Measurements from ENCODE around the gene ZSCAN31. TPM values are rescaled to one million over a fixed set of nuclear protein-coding genes. Genes with fewer than 3 reads are reported as not detected.
"Not testable (repeated sequence)": the region's sequence is repeated elsewhere in the genome, so short reads cannot be mapped to it uniquely, and the experiment has no call there.

The ZSCAN31 gene
- total RNA-seq, 1 donor from 2014 or later: 5.8 TPM

- DNase-seq (ENCODE audit: low spot score): no peak
These were observed 12.0 kb downstream of the ZSCAN31 start for GRCh38 chr6:28323813-28324424.

DNA sequence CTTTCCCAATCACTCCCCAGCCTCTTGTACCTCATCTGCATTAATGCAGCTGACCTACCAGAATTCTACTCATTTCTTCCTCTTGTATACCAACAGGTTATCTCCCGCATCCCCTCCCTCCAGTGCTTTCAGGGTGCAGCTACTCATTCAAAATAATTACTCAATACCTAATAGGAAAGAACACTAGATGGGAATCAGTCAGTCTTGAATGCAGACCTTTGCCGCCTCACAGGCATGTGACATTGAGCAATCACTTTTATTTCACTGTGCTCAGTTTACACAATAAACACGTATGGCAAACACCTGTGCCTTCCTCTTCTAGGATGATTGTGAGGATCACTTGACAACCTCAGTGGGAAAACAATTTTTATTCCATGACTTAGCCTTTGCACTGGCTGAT is 13.3 kb downstream of the ZSCAN31 start:
- no peak for DNase-seq (ENCODE audit: low spot score)

DNA sequence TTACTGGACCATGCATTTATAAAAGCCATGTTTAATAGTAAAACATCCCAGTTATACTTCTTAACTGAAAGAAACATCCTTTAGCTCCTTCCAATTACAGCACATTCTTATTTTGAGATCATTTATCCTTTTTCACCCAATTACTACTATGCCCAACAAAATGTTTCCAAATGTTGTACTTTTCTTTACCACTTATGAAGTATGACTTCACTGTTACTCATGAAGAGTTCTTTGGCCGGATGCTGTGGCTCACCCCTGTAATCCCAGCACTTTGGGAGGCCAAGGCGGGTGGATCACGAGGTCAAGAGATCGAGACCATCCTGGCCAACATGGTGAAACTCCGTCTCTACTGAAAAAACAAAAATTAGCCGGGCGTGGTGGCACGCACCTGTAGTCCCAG is 18.1 kb downstream of the ZSCAN31 start:
- DNase-seq (ENCODE audit: low spot score): not testable (repeated sequence)

GRCh38 chr6:28315628-28316027 is 20.3 kb downstream of the ZSCAN31 start:
- DNase-seq (ENCODE audit: low spot score): no peak

DNA sequence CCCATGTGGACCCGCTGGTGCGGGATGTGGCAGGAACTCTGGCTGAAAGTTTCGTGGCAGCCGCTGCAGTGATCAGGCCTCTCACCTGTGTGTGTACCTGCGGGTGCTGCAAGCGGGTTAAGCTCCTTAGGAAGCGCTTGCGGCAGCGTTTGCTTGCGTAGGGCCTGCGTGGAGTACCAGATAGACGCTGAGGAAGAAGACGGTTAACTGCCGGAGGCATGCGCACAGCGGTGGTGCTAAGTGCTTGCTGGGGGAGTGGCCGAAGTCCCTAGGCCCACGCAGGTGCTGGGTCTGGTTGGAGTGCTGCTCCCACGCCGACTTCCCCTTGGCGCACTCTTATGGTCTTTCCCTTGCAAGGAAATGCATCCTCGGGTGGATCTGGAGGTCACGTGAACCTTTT is 23.0 kb downstream of the ZSCAN31 start:
- no peak for DNase-seq (ENCODE audit: low spot score)

- no peak for DNase-seq (ENCODE audit: low spot score)
These were observed 24.7 kb downstream of the ZSCAN31 start for GRCh38 chr6:28311139-28311823.

DNA sequence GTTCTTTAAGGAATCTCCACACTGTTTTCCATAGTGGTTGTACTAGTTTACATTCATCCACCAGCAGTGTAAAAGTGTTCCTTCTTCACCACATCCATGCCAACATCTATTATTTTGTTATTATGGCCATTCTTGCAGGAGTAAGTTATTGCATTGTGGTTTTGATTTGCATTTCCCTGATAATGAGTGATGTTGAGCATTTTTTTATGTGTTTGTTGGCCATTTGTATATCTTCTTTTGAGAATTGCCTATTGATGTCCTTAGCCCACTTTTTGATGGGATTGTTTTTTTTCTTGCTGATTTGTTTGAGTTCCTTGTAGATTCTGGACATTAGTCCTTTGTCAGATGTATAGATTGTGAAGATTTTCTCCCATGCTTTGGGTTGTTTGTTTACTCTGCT is 29.6 kb downstream of the ZSCAN31 start:
- DNase-seq (ENCODE audit: low spot score): not testable (repeated sequence)

DNA sequence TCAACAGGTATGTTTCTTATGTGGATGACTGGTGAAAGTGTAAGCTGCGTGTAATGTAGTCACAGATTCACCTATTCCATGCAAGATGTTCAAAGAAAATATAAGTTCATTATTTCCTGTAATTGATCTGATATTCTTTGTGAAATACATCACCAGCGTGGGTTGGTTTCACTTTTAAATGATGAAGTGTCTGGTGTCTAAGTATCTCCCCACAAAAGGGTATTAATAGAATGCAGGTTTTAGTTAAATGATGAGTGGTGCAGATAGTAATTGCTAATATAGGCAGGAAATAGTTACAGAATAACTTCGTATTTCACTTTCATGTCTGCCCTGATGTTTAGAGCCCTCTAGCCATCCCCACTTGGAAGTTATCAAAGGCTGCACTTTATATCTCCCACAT is 32.4 kb downstream of the ZSCAN31 start:
- no peak for DNase-seq (ENCODE audit: low spot score)

DNA sequence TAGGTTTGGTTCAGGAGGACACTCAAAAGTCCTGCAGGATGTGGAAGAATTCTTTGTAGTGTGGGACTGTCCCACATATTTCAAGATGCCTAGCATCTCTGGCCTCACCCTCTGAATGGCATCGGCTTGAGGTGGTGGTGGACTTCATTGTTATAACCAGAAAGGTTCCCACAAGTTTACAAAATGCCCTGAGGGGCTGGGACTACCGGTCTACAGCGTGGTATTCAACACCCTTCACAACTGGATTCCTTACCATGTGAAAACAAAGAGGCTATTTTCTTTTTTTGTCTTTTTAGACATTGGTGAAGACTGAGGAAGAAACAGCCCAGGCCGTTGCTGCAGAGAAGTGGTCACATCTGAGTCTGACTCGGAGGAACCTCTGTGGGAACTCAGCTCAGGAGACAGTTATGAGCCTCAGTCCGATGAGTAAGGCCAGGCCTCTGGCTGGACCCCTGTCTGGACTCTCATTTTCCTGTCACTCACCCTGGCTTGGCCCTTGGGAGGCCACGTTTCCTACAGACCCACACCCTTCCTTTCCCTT is 39.4 kb downstream of the ZSCAN31 start:
- no peak for DNase-seq (ENCODE audit: low spot score)

GRCh38 chr6:28295326-28295725 is 40.6 kb downstream of the ZSCAN31 start:
- DNase-seq (ENCODE audit: low spot score): no peak

GRCh38 chr6:28291573-28291972 is 44.4 kb downstream of the ZSCAN31 start:
- no peak for DNase-seq (ENCODE audit: low spot score)

- DNase-seq (ENCODE audit: low spot score): no peak
These were observed 53.0 kb downstream of the ZSCAN31 start for GRCh38 chr6:28282926-28283325.

DNA sequence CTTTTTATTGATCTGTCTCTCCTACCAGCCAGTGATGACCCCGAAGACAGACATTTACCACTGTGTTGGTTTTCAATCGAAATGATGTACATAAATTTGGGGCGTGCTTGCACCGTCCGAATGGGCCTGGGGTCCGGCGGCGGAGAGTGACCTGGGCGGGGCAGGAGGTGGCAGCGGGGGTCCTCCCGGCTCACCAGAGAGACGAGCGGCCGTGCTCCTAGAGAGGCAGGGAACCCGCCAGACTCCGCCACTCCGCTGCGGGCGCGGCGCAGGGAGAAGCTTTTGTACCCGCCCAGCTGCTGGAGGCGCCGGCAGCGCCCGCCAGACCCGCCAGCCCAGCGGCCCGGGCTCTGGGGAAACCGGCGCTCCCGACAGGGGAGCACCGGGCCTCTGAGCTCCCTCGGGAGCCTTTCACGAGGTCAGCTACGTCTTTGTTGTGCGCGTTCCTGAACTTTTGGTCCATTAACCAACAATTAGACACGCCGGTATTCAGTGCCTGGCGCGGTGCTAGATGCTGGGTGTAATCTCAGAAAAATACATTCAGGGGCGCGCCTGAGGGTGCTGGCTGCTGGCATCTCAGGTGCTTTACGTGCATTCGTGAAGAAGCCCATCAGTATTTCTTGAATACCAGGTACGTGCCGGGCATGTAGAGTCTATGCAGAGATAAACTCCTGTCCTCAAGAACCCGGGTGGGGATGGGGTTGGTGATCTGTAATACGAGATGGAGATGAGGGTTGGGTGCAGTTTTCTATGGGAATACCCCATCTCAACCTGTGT is 54.5 kb downstream of the ZSCAN31 start, which contains the start of gene PGBD1:
PGBD1 (plus strand) TSS at position 285 of the 777 bp plus-strand sequence. CDS start 2,242 bp downstream, outside the sequence.
- no peak for DNase-seq (ENCODE audit: low spot score)

DNA sequence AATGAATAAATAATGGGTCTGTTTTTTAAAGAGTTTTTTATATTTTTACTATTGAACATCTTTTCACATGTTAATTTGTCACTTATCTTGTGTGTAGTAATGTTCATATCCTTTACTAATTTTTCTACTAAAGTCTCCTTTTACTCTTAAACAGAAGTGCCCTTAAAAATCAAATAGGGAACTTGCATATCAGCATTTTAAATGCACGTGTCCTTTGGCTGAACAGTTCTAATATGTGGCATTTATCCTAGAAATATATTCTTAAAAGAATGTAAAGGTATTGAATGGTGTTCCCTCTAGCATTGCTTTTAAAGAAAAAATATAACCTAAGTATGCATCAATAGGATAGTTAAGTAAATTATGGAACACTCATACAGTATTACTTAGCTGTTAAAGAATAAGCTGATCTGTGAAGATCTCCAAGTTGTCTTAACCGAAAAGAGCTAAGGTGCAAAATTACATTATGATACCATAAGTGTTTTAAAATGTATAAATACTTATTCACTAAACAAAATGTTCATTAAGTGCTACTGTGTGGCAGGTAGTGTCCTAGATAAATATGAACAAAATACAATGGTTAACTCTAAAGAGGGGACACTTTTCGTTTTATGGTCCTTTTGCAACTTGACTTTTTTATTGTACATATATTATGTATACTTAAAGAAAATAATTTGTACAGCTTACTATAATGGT is 55.2 kb downstream of the ZSCAN31 start:
- no peak for DNase-seq (ENCODE audit: low spot score)

DNA sequence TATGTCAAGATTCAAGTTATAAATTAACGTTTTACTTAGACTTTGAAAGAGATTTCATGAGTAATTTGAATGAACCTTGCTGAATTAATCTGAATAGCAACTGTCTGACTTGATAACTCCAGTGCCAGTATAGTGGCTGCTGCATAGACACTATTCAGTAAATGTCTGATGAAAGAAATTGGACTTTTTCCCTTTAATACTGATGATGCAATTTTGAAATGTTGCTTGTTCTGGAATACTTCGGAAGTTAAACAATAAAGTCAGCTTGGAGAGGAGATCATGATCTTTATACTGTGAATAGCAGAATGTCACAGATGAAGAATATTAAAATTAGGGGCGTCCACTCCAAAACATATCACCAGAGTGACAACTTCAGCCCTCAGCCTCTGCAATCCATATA is 58.2 kb downstream of the ZSCAN31 start:
- no peak for DNase-seq (ENCODE audit: low spot score)

DNA sequence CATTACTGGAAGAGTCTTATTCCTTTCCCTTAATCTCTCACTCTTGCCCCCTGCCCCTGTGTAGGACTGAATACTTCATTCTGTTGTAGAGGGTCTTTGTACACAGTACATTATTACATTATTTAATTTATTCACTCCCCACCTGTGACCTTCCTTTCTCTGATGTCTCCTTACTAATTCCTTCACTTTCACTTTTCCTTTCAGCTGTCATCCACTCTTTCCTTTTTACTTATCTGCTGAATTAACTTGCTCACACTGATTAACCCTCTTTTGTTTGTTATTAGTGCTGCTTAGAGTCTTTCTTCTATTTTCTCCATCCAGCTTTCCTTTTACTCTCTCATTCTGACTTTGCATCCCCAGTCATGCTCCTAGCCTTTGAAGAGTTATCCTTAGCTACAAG is 61.1 kb downstream of the ZSCAN31 start:
- DNase-seq (ENCODE audit: low spot score): no peak

Other genes with a start within 250 kb of the ZSCAN31 start
- gene ZSCAN16, start 211.5 kb downstream of the ZSCAN31 start, total RNA-seq: 3.4 TPM
- 15.1 TPM for gene ZKSCAN8, start 194.3 kb downstream of the ZSCAN31 start, total RNA-seq
- gene ZSCAN9, start 110.9 kb downstream of the ZSCAN31 start, total RNA-seq: 6.4 TPM
- gene ZKSCAN4, start 83.9 kb downstream of the ZSCAN31 start, total RNA-seq: 2.7 TPM
- gene NKAPL, start 76.9 kb downstream of the ZSCAN31 start, total RNA-seq: 3.1 TPM
- gene ZSCAN26, start 69.0 kb downstream of the ZSCAN31 start, total RNA-seq: 5.9 TPM
- 4.0 TPM for gene PGBD1, start 54.6 kb downstream of the ZSCAN31 start, total RNA-seq
- gene ZKSCAN3, start 13.8 kb upstream of the ZSCAN31 start, total RNA-seq: 3.0 TPM
- gene ZSCAN12, start 63.6 kb upstream of the ZSCAN31 start, total RNA-seq: 3.5 TPM
- gene ZSCAN23, start 107.3 kb upstream of the ZSCAN31 start, total RNA-seq: 1.5 TPM
- gene GPX6, start 179.6 kb upstream of the ZSCAN31 start, total RNA-seq: not detected
- gene GPX5, start 189.7 kb upstream of the ZSCAN31 start, total RNA-seq: not detected

All from mesenteric fat pad (tissue), 1 donor.